ENCODE measurements around the gene UBQLN2. TPM values are rescaled to one million over a fixed set of nuclear protein-coding genes. Genes with fewer than 3 reads are reported as not detected.
"Not testable (repeated sequence)": the region's sequence is repeated elsewhere in the genome, so short reads cannot be mapped to it uniquely, and the experiment has no call there.

UBQLN2 gene
- total RNA-seq, 1 donor from 2014 or later, result 41.2 TPM

- peaks cover 15% of the 10 kb centered on the region for H3K36me3 Mint-ChIP-seq
- DNase-seq (ENCODE audit: extremely low spot score, unreplicated experiment), result no peak
- TF ChIP-seq CTCF (conservative IDR thresholded peaks at IDR 0.05), result no peak
- H3K4me1 Mint-ChIP-seq (ENCODE audit: unreplicated experiment), result no peaks in the 10 kb centered on the region
- no peaks in the 10 kb centered on the region for H3K27me3 Mint-ChIP-seq
- H3K27ac Mint-ChIP-seq, result no peak overlapping the region
- no peaks in the 10 kb centered on the region for H3K9me3 Mint-ChIP-seq
- no peak overlapping the region for H3K4me3 Mint-ChIP-seq
Measured at GRCh38 chrX:56574861-56575260, 11.4 kb downstream of the UBQLN2 start.

GRCh38 chrX:56576721-56577120 lies 13.3 kb downstream of the UBQLN2 start:
- peaks cover 18% of the 10 kb centered on the region for H3K36me3 Mint-ChIP-seq
- no peak for DNase-seq (ENCODE audit: extremely low spot score, unreplicated experiment)
- no peak overlapping the region for H3K4me3 Mint-ChIP-seq
- no peaks in the 10 kb centered on the region for H3K27me3 Mint-ChIP-seq
- peaks cover 8% of the 10 kb centered on the region for H3K9me3 Mint-ChIP-seq
- no peaks in the 10 kb centered on the region for H3K4me1 Mint-ChIP-seq (ENCODE audit: unreplicated experiment)
- no peak overlapping the region for H3K27ac Mint-ChIP-seq
- no peak for TF ChIP-seq CTCF (conservative IDR thresholded peaks at IDR 0.05)

DNA sequence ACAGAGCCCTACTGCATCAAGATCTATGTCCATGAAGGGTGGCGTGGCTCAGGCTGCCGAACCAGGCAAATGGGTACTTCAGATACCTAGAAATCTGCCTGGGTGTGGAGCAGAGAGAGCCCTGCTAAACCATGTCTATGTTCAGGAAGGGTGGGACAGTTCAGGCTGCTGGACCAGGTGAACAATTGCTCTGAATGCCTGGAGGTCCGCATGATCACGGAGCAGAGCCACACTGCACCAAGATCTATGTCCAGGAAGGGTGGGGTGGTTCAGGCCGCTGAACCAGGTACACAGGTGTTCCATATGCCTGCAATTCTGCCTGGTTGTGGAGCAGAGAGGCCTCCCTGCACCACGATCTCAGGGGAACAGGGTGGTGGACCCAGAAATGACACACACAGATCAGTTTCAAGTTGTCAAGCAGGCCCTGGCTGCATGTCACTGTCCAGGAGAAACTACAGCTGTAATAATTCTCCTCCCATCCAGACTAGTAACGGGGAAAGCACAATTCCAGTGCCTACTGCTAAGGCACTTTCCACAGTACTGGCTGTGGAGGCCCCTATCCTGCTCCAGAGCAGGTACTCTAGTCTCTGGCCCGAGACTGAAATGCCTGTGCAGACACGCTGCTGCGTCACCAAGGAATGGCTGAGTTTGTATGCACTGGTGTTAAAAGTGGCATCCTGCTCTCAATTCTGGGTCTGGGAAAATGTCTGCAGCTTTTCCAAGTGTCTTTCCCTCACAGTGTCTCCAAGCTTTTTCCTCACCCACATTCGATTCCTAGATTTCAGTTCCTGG lies 25.2 kb downstream of the UBQLN2 start:
- no peak for TF ChIP-seq CTCF (conservative IDR thresholded peaks at IDR 0.05)
- Mint-ChIP-seq H3K9me3 (peaks cover 4% of the 10 kb centered on the region), H3K4me3 (no peak overlapping the region), H3K27me3 (no peaks in the 10 kb centered on the region), H3K27ac (no peak overlapping the region), H3K36me3 (peaks cover 4% of the 10 kb centered on the region), H3K4me1 (ENCODE audit: unreplicated experiment) (no peaks in the 10 kb centered on the region)
- DNase-seq (ENCODE audit: extremely low spot score, unreplicated experiment), result no peak

DNA sequence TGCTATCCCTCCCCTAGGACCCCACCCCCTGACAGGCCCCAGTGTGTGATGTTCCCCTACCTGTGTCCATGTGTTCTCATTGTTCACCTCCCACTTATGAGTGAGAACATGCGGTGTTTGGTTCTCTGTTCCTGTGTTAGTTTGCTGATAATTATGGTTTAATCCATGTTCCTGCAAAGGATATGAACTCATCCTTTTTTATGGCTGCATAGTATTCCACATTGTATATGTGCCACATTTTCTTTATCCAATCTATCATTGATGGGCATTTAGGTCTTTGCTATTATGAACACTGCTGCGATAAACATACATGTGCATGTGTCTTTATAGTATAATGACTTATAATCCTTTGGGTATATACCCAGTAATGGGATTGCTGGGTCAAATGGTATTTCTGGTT lies 28.4 kb downstream of the UBQLN2 start:
- H3K4me3 Mint-ChIP-seq; DNase-seq (ENCODE audit: extremely low spot score, unreplicated experiment); H3K27ac Mint-ChIP-seq; H3K9me3 Mint-ChIP-seq; H3K4me1 Mint-ChIP-seq (ENCODE audit: unreplicated experiment); H3K27me3 Mint-ChIP-seq; H3K36me3 Mint-ChIP-seq: not testable (repeated sequence)

GRCh38 chrX:56600141-56600540 lies 36.7 kb downstream of the UBQLN2 start:
- no peaks in the 10 kb centered on the region for H3K36me3 Mint-ChIP-seq
- H3K27ac Mint-ChIP-seq, result no peak overlapping the region
- no peak for DNase-seq (ENCODE audit: extremely low spot score, unreplicated experiment)
- H3K9me3 Mint-ChIP-seq, result peaks cover 6% of the 10 kb centered on the region
- no peak overlapping the region for H3K4me3 Mint-ChIP-seq
- H3K27me3 Mint-ChIP-seq, result no peaks in the 10 kb centered on the region
- no peak for TF ChIP-seq CTCF (conservative IDR thresholded peaks at IDR 0.05)
- H3K4me1 Mint-ChIP-seq (ENCODE audit: unreplicated experiment), result no peaks in the 10 kb centered on the region

DNA sequence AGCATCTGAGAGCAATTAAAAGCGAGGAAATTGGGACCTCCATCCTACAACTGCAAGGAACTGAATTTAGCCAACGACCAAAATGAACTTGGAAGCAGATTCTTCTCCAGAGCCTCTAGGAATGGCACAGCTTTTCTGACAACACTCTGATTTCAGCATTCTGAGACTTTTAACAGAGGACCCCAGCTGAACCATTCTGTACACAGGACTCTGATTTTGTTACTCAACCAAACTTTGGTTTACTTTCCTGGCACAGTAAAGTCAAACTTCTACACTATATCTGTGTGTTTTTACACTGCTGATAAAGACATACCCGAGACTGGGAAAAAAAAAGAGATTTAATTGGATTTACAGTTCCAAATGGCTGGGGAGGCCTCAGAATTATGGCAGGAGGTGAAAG lies 37.6 kb downstream of the UBQLN2 start:
- Mint-ChIP-seq H3K4me3 (no peak overlapping the region), H3K27ac (no peak overlapping the region), H3K36me3 (no peaks in the 10 kb centered on the region), H3K9me3 (peaks cover 4% of the 10 kb centered on the region), H3K27me3 (no peaks in the 10 kb centered on the region), H3K4me1 (ENCODE audit: unreplicated experiment) (no peaks in the 10 kb centered on the region)
- TF ChIP-seq CTCF (conservative IDR thresholded peaks at IDR 0.05), result no peak
- DNase-seq (ENCODE audit: extremely low spot score, unreplicated experiment), result no peak
